Measurements from ENCODE around the gene TMX4. TPM values are rescaled to one million over a fixed set of nuclear protein-coding genes. Genes with fewer than 3 reads are reported as not detected.

Gene TMX4
- total RNA-seq, 1 donor from 2014 or later = 35.7 TPM

GRCh38 chr20:7940341-7940740, 79.2 kb downstream of the TMX4 start, which contains the start of gene HAO1:
Gene HAO1 (minus strand): TSS chr20:7940458. CDS start chr20:7940422, 36 bp downstream.
- intact Hi-C loops (cut with DNase I) = no loop called here
- no peak for DNase-seq

DNA sequence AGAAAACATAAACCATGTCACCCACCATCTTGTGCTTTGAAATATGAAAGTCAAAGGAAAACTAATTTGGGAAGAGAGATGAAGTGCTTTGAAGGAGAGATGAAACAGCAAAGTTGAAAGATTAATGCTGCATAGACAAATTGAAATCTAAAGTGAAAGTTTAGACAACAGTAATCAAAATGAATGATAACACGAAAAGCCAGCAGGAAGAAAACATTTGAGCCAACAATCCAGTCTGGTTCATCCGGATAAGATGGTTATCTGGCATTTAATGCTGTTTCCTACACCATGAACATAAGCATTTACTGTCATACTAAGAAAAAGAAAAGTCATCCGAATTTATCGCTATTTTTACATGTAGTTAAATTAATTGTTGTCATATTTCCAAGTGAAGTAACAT, 79.9 kb downstream of the TMX4 start:
- no peaks in the 10 kb centered on the region for H3K36me3 ChIP-seq
- no peaks in the 10 kb centered on the region for H3K27me3 ChIP-seq (ENCODE audit: low read depth)
- DNase-seq (no peak), ATAC-seq (no peak)
- no peaks in the 10 kb centered on the region for H3K4me1 ChIP-seq
- no peaks in the 10 kb centered on the region for H3K9me3 ChIP-seq
- TF ChIP-seq, protein P1, sequence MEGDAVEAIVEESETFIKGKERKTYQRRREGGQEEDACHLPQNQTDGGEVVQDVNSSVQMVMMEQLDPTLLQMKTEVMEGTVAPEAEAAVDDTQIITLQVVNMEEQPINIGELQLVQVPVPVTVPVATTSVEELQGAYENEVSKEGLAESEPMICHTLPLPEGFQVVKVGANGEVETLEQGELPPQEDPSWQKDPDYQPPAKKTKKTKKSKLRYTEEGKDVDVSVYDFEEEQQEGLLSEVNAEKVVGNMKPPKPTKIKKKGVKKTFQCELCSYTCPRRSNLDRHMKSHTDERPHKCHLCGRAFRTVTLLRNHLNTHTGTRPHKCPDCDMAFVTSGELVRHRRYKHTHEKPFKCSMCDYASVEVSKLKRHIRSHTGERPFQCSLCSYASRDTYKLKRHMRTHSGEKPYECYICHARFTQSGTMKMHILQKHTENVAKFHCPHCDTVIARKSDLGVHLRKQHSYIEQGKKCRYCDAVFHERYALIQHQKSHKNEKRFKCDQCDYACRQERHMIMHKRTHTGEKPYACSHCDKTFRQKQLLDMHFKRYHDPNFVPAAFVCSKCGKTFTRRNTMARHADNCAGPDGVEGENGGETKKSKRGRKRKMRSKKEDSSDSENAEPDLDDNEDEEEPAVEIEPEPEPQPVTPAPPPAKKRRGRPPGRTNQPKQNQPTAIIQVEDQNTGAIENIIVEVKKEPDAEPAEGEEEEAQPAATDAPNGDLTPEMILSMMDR (IDR thresholded peaks at IDR 0.05) = no peak
- no peak overlapping the region for H3K4me3 ChIP-seq
- intact Hi-C loops (cut with DNase I) = no loop called here
- no peak overlapping the region for H3K27ac ChIP-seq

More at GRCh38 chr20:7940341-7940740, 79.2 kb downstream of the TMX4 start, which contains the start of gene HAO1:
- Histone ChIP-seq H3K9me3 (no peaks in the 10 kb centered on the region), H3K36me3 (no peaks in the 10 kb centered on the region), H3K4me3 (no peak within 1 kb of the TSS), H3K4me1 (no peaks in the 10 kb centered on the region), H3K27me3 (ENCODE audit: low read depth) (no peaks in the 10 kb centered on the region), H3K27ac (no peak within 1 kb of the TSS)
- no peak for ATAC-seq
- TF ChIP-seq, protein P1 (IDR thresholded peaks at IDR 0.05) = no peak

DNA sequence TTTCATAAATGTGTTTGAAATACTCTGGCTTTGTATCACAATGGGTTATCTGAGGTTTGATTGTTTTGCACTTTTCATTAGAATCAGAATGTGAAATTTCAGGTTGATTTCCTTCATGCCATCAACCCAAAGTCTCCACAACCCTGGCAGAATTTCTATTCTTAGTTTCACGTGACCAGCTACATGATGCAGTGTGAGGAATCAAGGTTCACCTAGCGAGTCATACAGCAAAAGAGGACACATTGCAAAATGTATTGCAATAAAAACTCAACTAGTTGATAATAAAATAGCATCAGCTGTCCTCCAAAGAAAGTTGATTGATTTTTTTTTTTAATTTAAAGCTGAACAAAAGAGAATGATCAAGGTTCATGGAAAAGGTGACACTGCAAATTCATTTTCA, 81.5 kb downstream of the TMX4 start:
- DNase-seq = no peak
- intact Hi-C loops (cut with DNase I) = no loop called here
- no peaks in the 10 kb centered on the region for H3K4me1 ChIP-seq
- no peak overlapping the region for H3K27ac ChIP-seq
- H3K36me3 ChIP-seq = no peaks in the 10 kb centered on the region
- ATAC-seq = no peak
- no peak overlapping the region for H3K4me3 ChIP-seq
- no peaks in the 10 kb centered on the region for H3K27me3 ChIP-seq (ENCODE audit: low read depth)
- TF ChIP-seq, protein P1 (IDR thresholded peaks at IDR 0.05) = no peak
- no peaks in the 10 kb centered on the region for H3K9me3 ChIP-seq

DNA sequence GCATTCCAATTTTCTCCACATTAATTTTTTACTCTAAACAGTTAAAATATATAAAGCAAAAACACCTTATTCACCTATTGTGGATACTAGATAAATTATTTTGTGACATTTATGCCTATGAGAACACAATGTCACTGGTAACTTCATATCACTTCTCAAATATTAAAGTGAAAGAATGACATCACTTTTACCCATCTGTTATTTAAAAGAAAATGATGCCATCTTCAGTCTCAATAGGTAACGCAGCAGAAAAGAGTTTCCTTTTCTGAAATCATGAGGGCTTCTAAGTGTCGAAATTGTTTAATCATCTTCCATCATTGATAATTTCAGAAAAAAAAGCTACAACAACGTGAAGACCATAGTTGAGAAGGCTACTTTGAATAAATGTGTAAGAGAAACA, 82.2 kb downstream of the TMX4 start:
- no peak overlapping the region for H3K27ac ChIP-seq
- no peaks in the 10 kb centered on the region for H3K27me3 ChIP-seq (ENCODE audit: low read depth)
- DNase-seq (no peak), ATAC-seq (no peak)
- TF ChIP-seq, protein P1 (IDR thresholded peaks at IDR 0.05) = no peak
- H3K36me3 ChIP-seq = no peaks in the 10 kb centered on the region
- intact Hi-C loops (cut with DNase I) = no loop called here
- no peaks in the 10 kb centered on the region for H3K9me3 ChIP-seq
- H3K4me1 ChIP-seq = no peaks in the 10 kb centered on the region
- H3K4me3 ChIP-seq = no peak overlapping the region

- Histone ChIP-seq H3K4me3 (no peak overlapping the region), H3K27me3 (ENCODE audit: low read depth) (no peaks in the 10 kb centered on the region), H3K4me1 (no peaks in the 10 kb centered on the region), H3K27ac (no peak overlapping the region), H3K36me3 (no peaks in the 10 kb centered on the region), H3K9me3 (no peaks in the 10 kb centered on the region)
- TF ChIP-seq, protein P1 (IDR thresholded peaks at IDR 0.05) = no peak
- DNase-seq = no peak
- intact Hi-C loops (cut with DNase I) = no loop called here
- no peak for ATAC-seq
These were observed 84.5 kb downstream of the TMX4 start for GRCh38 chr20:7935027-7935551.

All from lower lobe of right lung (tissue), 2 donors.